GM12878 (cell line): ENCODE results near the gene ETV6. TPM values are rescaled to one million over a fixed set of nuclear protein-coding genes. Genes with fewer than 3 reads are reported as not detected.

Experiments
- ATAC-seq: fragments of 200-7000 bp; cut with Tn5 transposase; 3 replicates; pipeline ENCODE4 v1.9.1; 2020; ENCODE audit warnings: mild to moderate bottlenecking, moderate library complexity
- BruUV-seq: library from RNA; stranded (reverse); fragments of 400-500 nt; replicated peaks from 2 replicates; lab custom pipeline; 2021; lab: Mats Ljungman, UMichigan
- CTCF ChIA-PET: fragments of 300-600 bp; sonication (Branson Sonifier 250); formaldehyde crosslinking; extraction: SDS; loops from one replicate; lab custom pipeline; 2021; ENCODE audit warnings: inconsistent platforms; lab: Yijun Ruan, JAX
- POLR2A ChIA-PET: fragments of 350-600 bp; formaldehyde crosslinking; extraction: SDS; loops from one replicate; lab custom pipeline; 2021; ENCODE audit warnings: inconsistent platforms; lab: Charles Lee
- RAD21 ChIA-PET: fragments of 300-600 bp; sonication (Branson Sonifier 250); formaldehyde crosslinking; loops from one replicate; lab custom pipeline; 2023; ENCODE audit warnings: antibody characterized with exemption; ENCODE audit not compliant: unreplicated experiment; lab: Charles Lee
- SMC1A ChIA-PET: fragments of 300-600 bp; sonication (Branson Sonifier 250); formaldehyde crosslinking; loops from one replicate; lab custom pipeline; 2023; ENCODE audit not compliant: unreplicated experiment, uncharacterized antibody; lab: Charles Lee
- DNase-seq: peaks from one replicate; pipeline ENCODE4 v3.0.0-alpha.2; 2011; ENCODE audit warnings: low read depth, low spot score
- FAIRE-seq: peaks from 3 replicates; lab custom pipeline; 2011; peaks lifted over from hg19 to GRCh38; lab: Jason Lieb, UNC
- H2AFZ ChIP-seq: 2 replicates; pipeline ENCODE4 v1.6.0; 2011; ENCODE audit warnings: low read depth, low read length, control low read depth; ENCODE audit not compliant: control insufficient read depth
- H3K27ac ChIP-seq: 2 replicates; pipeline ENCODE4 v1.5.1; 2011; ENCODE audit warnings: control low read depth; ENCODE audit not compliant: control insufficient read depth, insufficient read depth
- H3K27me3 ChIP-seq, 2 experiments: replicated peaks in 1 of 2; 2 replicates each; pipeline versions ENCODE4 v1.6.0 to v1.6.1; 2011; ENCODE audit warnings: low read length in 1 of 2; ENCODE audit not compliant: control insufficient read depth in 2 of 2, insufficient read depth in 2 of 2
- H3K36me3 ChIP-seq, 2 experiments: 2 replicates each; pipeline ENCODE4 v1.5.1; 2011; ENCODE audit warnings: low read length in 1 of 2; ENCODE audit not compliant: control insufficient read depth in 2 of 2, insufficient read depth in 2 of 2
- H3K4me1 ChIP-seq: 2 replicates; pipeline ENCODE4 v1.6.1; 2011; ENCODE audit warnings: mild to moderate bottlenecking, low read length, moderate library complexity, mixed read lengths; ENCODE audit not compliant: control insufficient read depth, insufficient read depth
- H3K4me2 ChIP-seq: 2 replicates; pipeline ENCODE4 v1.6.0; 2011; ENCODE audit warnings: control low read depth; ENCODE audit not compliant: control insufficient read depth, insufficient read depth
- H3K4me3 ChIP-seq: fragments of 200-600 bp; sonication (generic); 2 replicates; pipeline ENCODE4 v1.5.1; 2016
- H3K79me2 ChIP-seq: 2 replicates; pipeline ENCODE4 v1.6.0; 2011; ENCODE audit warnings: low read length; ENCODE audit not compliant: control insufficient read depth, insufficient read depth
- H3K9ac ChIP-seq: 2 replicates; pipeline ENCODE4 v1.8.0; 2011; ENCODE audit warnings: low read length, control low read depth, mixed read lengths; ENCODE audit not compliant: control insufficient read depth, insufficient read depth
- H3K9me3 ChIP-seq: replicated peaks from 3 replicates; pipeline ENCODE4 v1.5.1; 2011; ENCODE audit warnings: mild to moderate bottlenecking, low read length; ENCODE audit not compliant: control insufficient read depth, insufficient read depth
- H4K20me1 ChIP-seq: 2 replicates; pipeline ENCODE4 v1.6.0; 2011; ENCODE audit not compliant: control insufficient read depth, insufficient read depth
- CUX1 ChIP-seq: IDR thresholded peaks from 2 replicates; pipeline ENCODE4 v1.6.1; 2012; ENCODE audit warnings: improper control_type of control experiment, low read depth, low read length; ENCODE audit not compliant: insufficient replicate concordance
- E4F1 ChIP-seq: fragments of 450-650 bp; IDR thresholded peaks from 2 replicates; pipeline ENCODE4 v1.6.1; 2018; ENCODE audit warnings: borderline replicate concordance, mild to moderate bottlenecking; ENCODE audit not compliant: partially characterized antibody
- ETV6 ChIP-seq, 2 experiments: fragments of 450-650 bp in 1 of 2; IDR thresholded peaks in 1 of 2; conservative IDR thresholded peaks in 1 of 2; 2 replicates each; pipeline ENCODE4 v1.6.1; 2014; ENCODE audit warnings: antibody characterized with exemption in 1 of 2, borderline replicate concordance in 1 of 2, low read depth in 1 of 2, mild to moderate bottlenecking in 1 of 2, moderate library complexity in 1 of 2
- FOXM1 ChIP-seq: IDR thresholded peaks from 2 replicates; pipeline ENCODE4 v1.6.1; 2012; ENCODE audit warnings: low read depth, mild to moderate bottlenecking, inconsistent platforms, low read length, moderate library complexity
- PBX3 ChIP-seq: IDR thresholded peaks from 2 replicates; pipeline ENCODE4 v1.6.1; 2011; ENCODE audit warnings: mild to moderate bottlenecking, low read depth, low read length, moderate library complexity; ENCODE audit not compliant: insufficient replicate concordance
- RB1 ChIP-seq: fragments of 450-650 bp; formaldehyde crosslinking; IDR thresholded peaks from 2 replicates; pipeline ENCODE4 v1.6.1; 2017; ENCODE audit warnings: mild to moderate bottlenecking, borderline replicate concordance
- SIX5 ChIP-seq: IDR thresholded peaks from 2 replicates; pipeline ENCODE4 v1.6.1; 2011; ENCODE audit warnings: mild to moderate bottlenecking, low read depth, low read length, moderate library complexity; ENCODE audit not compliant: severe bottlenecking
- ZNF384 ChIP-seq: IDR thresholded peaks from 2 replicates; pipeline ENCODE4 v1.6.1; 2012; ENCODE audit warnings: low read depth, mild to moderate bottlenecking, low read length, improper control_type of control experiment, borderline replicate concordance
- ZNF622 ChIP-seq: fragments of 450-650 bp; IDR thresholded peaks from 2 replicates; pipeline ENCODE4 v1.6.1; 2017; ENCODE audit warnings: mild to moderate bottlenecking, inconsistent platforms
- WGBS: methylation state at CpG from one replicate; pipeline ENCODE4 v1.1.6; 2016; ENCODE audit warnings: low lambda C conversion rate; ENCODE audit not compliant: insufficient replicate concordance, insufficient coverage; ENCODE audit errors: missing lambda C conversion rate; 5-methylcytosine and 5-hydroxymethylcytosine counted together
- in situ Hi-C: fragments of 300-500 bp; cut with MboI; formaldehyde crosslinking; loops from 9 replicates; pipeline ENCODE4 v1.14.3; 2018; ENCODE audit warnings: mixed read lengths
- intact Hi-C: fragments of 100-400 bp; cut with micrococcal nuclease; formaldehyde crosslinking; loops from one replicate; pipeline ENCODE4 v1.14.2; 2022; ENCODE audit not compliant: unreplicated experiment
- polyA plus RNA-seq, 11 experiments: library from polyadenylated mRNA; depleted of rRNA in 4 of 11; unstranded in 6 of 11; stranded (reverse) in 5 of 11; fragments of >200 nt; fragmentation: Nextera tagmentation in 4 of 11; fragmentation: Illumina TruSeq in 1 of 11; extraction: Ambion mirVana in 4 of 11; extraction: Trizol in 1 of 11; gene quantifications; 1 replicate in 1 of 11; 2 replicates in 10 of 11; pipeline versions ENCODE4 v1.2.1 to v1.2.3, GENCODE V29; 2011 to 2016; ENCODE audit warnings: inconsistent platforms in 2 of 11, missing spikeins in 2 of 11, low read depth in 1 of 11
- total RNA-seq, 4 experiments: library from RNA; depleted of rRNA in 3 of 4; stranded (reverse); fragments of >200 nt in 3 of 4; fragmentation: Illumina TruSeq in 1 of 4; extraction: Trizol in 1 of 4; gene quantifications; 2 replicates each; pipeline versions ENCODE4 v1.2.1 to v1.2.3, GENCODE V29; 2013 to 2021

Gene ETV6
- total and polyA plus RNA-seq, 10 of the 15 experiments (the other 5 are each of a cell fraction or from before 2014, with no cell fraction given) = 6.6 to 74.8 (median 24.6) TPM

- Histone ChIP-seq H3K36me3 (peaks cover 0 to 20% of the 10 kb centered on the region in 2 experiments), H3K9ac (no peak overlapping the region), H2AFZ (no peak overlapping the region), H3K79me2 (peaks cover 98% of the 10 kb centered on the region), H3K4me3 (no peak overlapping the region), H3K9me3 (no peaks in the 10 kb centered on the region; the same call in 2 of the 3 replicates), H3K27me3 (no peaks in the 10 kb centered on the region), H3K4me2 (no peak overlapping the region; the same call in 1 of the 2 replicates), H3K27ac (peak overlapping the region; percentile 81), H4K20me1 (no peaks in the 10 kb centered on the region), H3K4me1 (peaks cover 74% of the 10 kb centered on the region)
- CTCF ChIA-PET = interaction anchor here (0.6 to 6.2 kb wide), 3 partner anchors 16 to 861 kb away, joined by 3 to 46 read pairs (median 3); no protein-coding TSS in a partner anchor
- DNase-seq (no peak), FAIRE-seq (no peak), ATAC-seq (no peak)
- in situ Hi-C loops = no loop called here
- no TSS peak for BruUV-seq
- POLR2A ChIA-PET = interaction anchor here (0.6 to 1.2 kb wide), 3 partner anchors 8 to 178 kb away, joined by 3 to 4 read pairs (median 3); no protein-coding TSS in a partner anchor
- intact Hi-C loops = no loop called here
- RAD21 ChIA-PET = interaction anchor here (0.9 to 16.8 kb wide), 3 partner anchors 9 to 22 kb away, joined by 3 to 399 read pairs (median 13); no protein-coding TSS in a partner anchor
- TF ChIP-seq PBX3 (no peak), ETV6 (conservative IDR thresholded peaks at IDR 0.05 in 1 of 2, IDR thresholded peaks at IDR 0.05 in 1 of 2; ENCODE audit: borderline replicate concordance in 1 of 2, low read depth in 1 of 2) (no peak), RB1 (no peak), ZNF384 (no peak), CUX1 (no peak), SIX5 (no peak), FOXM1 (no peak), ZNF622 (no peak), E4F1 (no peak)
- 97% methylated on average over 4 of the region's 4 CpGs for WGBS
- SMC1A ChIA-PET = interaction anchor here (1.1 to 35.4 kb wide), 5 partner anchors 15 to 270 kb away, joined by 3 to 1116 read pairs (median 3); no protein-coding TSS in a partner anchor
These were observed 92.1 kb downstream of the ETV6 start for GRCh38 chr12:11741434-11742092.
